Measurements from ENCODE around the gene NELL1.

The NELL1 gene

DNA sequence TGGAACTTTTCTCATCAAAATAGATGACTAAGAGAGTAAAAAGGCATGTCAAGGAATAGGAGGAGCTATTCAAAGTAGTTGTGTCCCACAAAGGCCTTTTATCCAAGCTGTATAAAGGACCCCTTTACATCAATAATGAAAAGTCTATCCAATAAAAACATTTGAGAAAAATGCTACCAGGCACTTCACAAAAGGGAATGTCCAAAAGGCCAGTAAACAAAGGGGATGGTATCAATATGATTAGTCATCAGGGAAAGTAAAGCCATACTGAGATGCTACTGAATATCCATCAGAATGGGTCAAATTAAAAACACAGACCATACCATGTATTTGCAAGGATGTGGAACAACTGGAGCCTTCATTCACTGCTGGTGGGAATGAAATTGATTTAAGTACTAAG lies 224.9 kb downstream of the NELL1 start:
- FAIRE-seq (no peak), DNase-seq (ENCODE audit: insufficient read length, low spot score) (no peak)
- no peak for TF ChIP-seq POLR2A (IDR thresholded peaks at IDR 0.05; ENCODE audit: low read depth, low read length)

DNA sequence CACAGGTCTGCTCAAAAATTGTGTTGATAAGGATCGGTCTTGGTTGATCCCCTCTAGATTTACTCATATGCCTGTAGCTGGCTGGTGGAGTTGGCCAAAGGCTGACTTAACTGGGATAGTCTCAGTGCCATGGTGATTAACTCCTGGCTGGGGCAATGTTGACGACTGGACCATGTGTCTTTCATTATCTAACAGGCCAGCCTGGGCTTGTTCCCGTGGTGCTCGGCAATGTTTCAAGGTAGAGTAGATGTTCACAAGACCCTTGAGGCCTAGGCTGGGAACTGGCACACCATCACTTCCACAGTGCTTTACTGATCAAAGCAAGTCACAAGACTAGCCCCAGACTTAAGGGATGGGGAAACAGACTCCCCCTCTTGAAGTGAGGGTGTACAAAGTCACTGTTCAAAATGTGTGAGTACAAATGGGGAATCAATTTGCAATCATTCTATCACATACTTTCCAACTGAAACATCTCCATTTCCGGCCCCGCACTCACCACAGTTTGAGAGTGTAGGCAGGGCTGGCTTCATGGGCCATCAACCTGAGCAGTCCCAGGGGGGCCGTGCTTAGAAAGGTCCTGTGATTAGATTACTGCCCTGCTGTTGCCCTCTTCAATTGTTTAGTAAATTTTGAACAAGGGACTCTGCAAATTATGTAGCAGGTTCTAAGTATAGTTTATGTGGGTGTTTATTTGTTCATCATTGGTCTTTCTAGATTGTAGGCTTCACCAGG lies 240.8 kb downstream of the NELL1 start:
- no peak for FAIRE-seq
- TF ChIP-seq POLR2A (IDR thresholded peaks at IDR 0.05; ENCODE audit: low read depth, low read length), result no peak

DNA sequence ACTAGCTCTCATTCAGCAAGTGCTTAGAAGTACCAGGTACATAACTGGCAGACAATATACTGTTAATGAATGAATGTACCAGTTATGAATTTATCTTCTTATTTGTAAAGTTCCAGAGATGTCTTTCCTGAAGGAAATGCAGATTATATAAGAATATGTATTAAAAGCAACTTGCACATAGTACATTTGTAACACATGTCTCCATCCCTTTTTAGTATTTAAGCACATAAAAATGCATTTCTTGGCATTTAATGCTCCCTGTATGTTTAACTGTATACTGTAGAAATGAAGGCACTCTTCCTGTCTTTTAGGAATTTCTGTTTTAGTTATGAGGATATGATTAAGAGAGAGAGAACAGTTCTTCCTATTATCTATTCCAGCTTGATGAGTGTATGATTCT lies 241.3 kb downstream of the NELL1 start:
- DNase-seq (ENCODE audit: insufficient read length, low spot score) (no peak), FAIRE-seq (no peak)
- no peak for TF ChIP-seq POLR2A (IDR thresholded peaks at IDR 0.05; ENCODE audit: low read depth, low read length)

More for the DNA sequence above, 240.8 kb downstream of the NELL1 start:
- no peak for DNase-seq (ENCODE audit: insufficient read length, low spot score)

DNA sequence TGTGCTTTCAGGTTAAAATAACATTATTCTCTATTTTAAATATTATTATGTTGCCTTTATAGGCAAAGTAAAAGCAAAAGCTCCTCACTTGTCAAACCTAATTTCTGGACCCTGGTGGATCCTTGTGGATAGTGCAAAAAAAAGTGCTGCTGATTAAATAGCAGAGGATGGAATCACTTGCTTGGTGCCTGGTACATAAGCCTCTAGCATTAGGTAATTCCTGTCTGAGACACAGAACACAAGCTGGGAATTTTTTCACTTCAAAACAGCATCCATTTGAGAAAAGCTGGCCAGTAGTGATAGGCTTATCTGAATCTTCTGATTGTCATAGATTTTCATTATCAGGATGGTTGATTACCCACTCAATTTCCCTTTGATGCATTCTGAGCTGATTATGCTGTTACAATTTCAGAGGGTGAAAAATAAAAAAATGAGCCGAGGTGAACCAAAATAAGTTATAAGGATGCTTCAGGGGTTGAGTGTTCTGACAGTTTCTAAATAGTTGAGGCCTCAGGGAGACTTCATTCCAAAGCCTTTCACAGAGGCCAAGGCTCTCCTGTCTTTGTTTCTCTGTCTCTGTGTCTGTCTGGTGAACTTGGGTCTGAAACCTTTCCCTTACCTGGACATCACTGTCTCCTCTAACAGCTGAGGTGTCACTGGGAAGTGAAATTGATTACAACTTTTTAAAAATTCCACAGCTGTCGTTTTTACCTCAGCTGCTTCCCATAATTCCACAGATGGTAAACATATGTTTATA lies 242.9 kb downstream of the NELL1 start:
- no peak for FAIRE-seq
- no peak for TF ChIP-seq POLR2A (IDR thresholded peaks at IDR 0.05; ENCODE audit: low read depth, low read length)
- DNase-seq (ENCODE audit: insufficient read length, low spot score), result no peak

DNA sequence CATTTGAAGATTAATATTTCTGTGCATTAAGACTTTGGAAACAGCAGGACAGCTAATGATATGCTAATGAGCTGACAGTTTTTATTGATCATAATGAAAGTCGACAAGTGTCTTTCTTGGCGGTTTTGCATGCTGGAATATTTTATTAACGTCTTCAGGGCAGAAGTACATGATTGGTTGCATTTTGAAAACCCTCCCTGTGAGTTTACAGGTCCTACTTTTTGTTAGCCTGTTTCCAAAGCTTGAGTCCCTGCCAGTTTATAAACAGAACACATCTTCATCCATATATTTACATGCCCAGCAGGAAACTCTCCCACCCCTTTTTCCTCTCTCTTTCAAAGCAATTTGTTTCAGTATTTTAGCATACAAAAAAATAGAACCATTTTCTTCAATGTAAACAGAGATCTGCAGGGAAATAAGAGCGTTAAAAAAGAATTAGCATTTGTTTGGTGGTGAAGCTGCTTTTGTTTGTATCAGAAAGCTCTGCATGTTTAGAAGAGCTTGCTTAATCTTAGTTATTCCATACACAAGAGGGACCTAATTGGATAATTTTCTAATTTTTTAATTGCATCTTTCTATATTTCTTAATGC lies 243.6 kb downstream of the NELL1 start:
- TF ChIP-seq POLR2A (IDR thresholded peaks at IDR 0.05; ENCODE audit: low read depth, low read length), result no peak
- DNase-seq (ENCODE audit: insufficient read length, low spot score), result no peak
- FAIRE-seq, result no peak

DNA sequence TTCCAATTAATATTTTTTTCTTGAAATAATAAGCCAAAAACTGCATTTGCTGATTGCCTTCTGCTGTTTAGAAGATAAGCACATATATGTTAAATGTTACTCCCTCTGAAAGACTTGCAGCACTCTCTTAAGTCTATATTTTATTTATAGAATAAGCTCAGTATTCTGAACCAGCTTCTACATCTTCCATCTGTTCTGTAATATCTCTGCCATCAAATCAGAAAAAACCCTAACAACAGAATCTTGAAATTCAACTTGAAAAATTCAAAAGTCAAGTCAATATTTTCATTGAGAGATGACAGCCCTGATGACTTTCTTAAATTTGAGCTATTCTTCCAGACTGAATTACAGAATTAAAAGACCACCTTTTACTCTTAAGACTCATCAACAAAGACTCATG lies 247.9 kb downstream of the NELL1 start:
- FAIRE-seq (no peak), DNase-seq (ENCODE audit: insufficient read length, low spot score) (no peak)
- TF ChIP-seq POLR2A (IDR thresholded peaks at IDR 0.05; ENCODE audit: low read depth, low read length), result no peak

DNA sequence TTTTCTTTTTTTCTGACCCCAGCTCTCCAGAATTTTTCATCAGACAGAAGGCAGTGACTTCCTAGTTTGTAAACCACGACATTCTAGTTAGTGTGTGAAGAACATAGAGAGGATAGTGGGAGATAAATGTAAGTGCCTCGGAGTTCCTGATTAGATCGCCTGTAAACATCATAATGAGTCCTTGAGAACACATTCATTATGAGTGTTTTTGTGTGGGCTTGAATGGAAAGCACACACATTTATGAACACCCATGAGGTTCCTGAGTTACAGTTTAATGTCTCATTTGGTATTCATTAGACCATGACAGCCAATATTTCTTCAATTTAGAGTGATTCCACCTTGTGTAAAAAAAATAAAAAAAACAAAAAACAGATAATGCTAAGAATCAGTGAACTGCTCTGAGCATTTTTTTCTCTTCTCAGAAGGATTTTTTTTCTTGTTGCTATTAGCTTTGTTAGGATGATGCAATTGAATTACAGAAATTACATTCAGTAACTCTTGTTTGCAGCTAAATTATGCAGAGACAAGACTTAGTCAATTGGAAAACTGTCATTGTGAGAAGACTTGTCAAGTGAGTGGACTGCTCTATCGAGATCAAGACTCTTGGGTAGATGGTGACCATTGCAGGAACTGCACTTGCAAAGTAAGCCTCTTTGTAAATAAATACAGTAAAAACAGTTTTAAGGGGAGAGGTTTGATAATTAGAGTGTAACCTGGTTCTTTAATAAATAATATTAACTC lies 257.6 kb downstream of the NELL1 start:
- FAIRE-seq (no peak), DNase-seq (ENCODE audit: insufficient read length, low spot score) (no peak)
- TF ChIP-seq POLR2A (IDR thresholded peaks at IDR 0.05; ENCODE audit: low read depth, low read length), result no peak

DNA sequence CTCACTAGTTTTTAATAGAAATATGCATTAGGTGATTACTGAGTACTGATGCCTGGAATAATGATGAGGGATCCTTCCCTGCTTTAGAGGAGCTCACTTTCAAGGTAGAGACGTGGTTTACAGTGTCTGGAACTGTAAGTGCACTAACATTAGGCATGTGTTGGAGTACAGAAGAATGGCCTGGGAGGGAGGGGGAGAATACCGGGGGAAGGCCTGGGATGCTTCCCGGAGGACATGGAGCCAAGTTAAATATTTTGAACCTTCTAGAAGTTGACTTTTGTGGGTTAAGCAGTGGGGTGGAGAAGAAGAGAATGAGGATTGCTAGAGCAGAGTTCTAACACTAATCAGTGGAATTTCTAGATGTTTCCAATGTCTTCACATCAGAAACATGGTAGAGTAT lies 261.6 kb downstream of the NELL1 start:
- DNase-seq (ENCODE audit: insufficient read length, low spot score) (no peak), FAIRE-seq (no peak)
- no peak for TF ChIP-seq POLR2A (IDR thresholded peaks at IDR 0.05; ENCODE audit: low read depth, low read length)

DNA sequence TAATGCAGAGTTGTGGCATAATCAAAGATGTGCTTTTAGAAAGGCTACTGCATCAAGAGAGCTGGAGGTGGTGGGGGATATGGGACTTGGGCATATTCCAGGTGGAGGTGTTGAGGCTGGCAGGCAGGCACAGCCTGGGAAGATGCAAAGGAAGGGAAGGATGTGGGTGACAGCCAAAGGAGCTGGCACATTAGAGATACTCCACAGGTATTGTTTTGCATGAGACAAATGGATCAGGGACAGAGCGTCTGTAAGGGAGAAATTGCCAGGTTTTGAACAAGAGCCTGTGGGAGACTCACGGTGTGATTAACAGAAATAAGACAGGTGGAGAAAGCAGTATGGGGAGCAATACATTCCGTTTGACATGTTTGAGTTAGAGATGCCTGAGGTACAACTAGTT lies 263.7 kb downstream of the NELL1 start:
- no peak for TF ChIP-seq POLR2A (IDR thresholded peaks at IDR 0.05; ENCODE audit: low read depth, low read length)
- FAIRE-seq, result no peak
- no peak for DNase-seq (ENCODE audit: insufficient read length, low spot score)

DNA sequence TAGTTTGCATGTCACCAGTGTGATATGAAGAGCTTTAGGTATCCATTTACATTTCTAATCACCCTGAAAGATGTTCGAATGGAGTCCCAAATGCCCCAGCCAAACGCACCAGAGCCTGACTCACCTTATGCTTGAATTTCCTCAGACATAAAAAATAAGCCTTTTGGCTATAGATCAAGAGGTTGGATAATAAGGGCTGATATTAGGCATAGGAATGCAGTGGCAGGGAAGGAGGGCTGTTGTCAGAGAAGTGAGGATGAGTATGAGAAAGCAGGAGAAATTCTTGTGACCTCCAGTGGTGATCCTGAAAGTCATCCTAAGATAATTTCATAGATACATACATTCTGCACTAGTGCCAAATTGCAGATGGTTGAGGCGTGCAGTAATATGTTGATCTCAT lies 264.6 kb downstream of the NELL1 start:
- FAIRE-seq (no peak), DNase-seq (ENCODE audit: insufficient read length, low spot score) (no peak)
- TF ChIP-seq POLR2A (IDR thresholded peaks at IDR 0.05; ENCODE audit: low read depth, low read length), result no peak

DNA sequence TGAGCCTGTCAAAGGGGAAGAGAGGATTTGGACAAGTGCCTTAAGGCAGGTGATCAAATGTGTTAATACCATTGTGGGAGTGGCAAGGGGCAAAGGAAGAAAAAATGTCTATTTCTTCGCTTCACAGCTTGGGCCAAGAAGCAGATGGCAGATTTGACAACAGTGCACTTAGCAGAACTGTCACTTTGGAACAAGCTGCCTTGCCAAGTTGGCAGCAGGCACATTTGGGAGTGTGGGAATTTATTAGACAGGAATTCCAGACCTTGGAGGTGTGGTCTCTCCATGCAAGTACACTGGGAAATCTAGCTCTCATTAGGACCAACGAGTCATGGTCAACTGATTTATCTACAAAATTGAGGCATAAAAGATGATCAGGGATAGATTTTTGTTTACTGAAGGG lies 265.1 kb downstream of the NELL1 start:
- FAIRE-seq (no peak), DNase-seq (ENCODE audit: insufficient read length, low spot score) (no peak)
- TF ChIP-seq POLR2A (IDR thresholded peaks at IDR 0.05; ENCODE audit: low read depth, low read length), result no peak

DNA sequence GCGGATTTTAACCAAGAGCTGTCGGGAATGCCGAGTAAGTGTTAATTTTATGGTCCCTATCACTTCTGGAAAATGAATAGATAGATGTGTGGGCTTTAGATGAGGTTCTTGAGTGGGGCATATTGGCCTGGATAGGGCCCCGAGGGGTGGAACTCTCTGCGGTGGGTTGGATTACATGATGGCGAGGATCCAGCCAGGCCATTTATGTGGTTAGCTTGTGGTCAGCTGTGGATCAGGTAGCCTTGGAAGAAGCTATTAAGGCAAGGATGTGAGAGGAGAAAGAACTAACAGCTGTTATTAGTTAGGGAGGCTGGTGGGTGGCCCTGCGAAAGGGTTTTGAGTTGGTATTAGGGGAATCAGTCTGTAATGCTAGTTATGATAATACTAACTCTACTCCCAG lies 268.4 kb downstream of the NELL1 start:
- TF ChIP-seq POLR2A (IDR thresholded peaks at IDR 0.05; ENCODE audit: low read depth, low read length), result no peak
- DNase-seq (ENCODE audit: insufficient read length, low spot score), result no peak
- no peak for FAIRE-seq

DNA sequence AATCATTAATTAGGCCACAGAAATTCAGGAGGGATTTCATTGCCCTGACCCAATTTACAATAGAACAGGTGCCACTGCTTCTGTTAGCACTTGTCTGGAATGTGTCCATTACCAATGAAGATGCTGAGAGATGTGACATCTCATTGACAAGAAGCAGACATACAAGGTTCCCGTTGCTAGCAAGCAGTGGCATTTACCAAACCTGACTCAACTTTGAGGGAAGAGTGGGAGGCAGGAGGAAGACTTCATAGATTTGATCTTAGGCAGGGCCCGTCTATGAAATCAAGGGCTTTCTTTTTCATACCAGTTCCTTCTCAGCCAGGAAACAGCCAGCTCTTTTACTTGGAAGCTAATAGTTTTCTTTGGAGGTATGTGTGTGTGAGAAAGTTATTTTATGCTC lies 280.2 kb downstream of the NELL1 start:
- no peak for DNase-seq (ENCODE audit: insufficient read length, low spot score)
- no peak for TF ChIP-seq POLR2A (IDR thresholded peaks at IDR 0.05; ENCODE audit: low read depth, low read length)
- FAIRE-seq, result no peak

DNA sequence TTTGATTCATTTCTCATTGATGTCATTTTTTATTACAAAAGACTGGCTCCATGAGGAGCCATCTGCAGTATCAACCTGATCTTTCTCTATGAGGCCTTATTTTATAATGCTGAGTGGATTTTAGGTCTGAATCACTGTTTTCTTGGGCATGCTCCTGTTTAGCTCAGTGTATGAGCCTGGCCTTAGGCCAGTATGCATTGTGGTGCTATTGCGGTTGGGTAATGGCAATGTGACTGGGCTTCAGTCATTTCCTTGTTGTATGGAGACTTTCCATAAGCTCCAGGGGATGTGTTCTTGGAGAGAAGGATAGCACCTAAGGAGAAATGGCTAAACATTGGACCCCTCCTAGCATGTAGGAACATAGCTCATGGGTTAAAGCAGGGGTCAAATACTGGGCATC lies 293.2 kb downstream of the NELL1 start:
- FAIRE-seq (no peak), DNase-seq (ENCODE audit: insufficient read length, low spot score) (no peak)
- TF ChIP-seq POLR2A (IDR thresholded peaks at IDR 0.05; ENCODE audit: low read depth, low read length), result no peak

Data from H54 (cell line).